HepG2 (cell line): ENCODE data around the gene MEX3D. TPM values are rescaled to one million over a fixed set of nuclear protein-coding genes. Genes with fewer than 3 reads are reported as not detected.

ENCODE experiments used
- FOXA3 ChIP-seq: IDR thresholded peaks from 2 replicates; pipeline ENCODE4 v1.6.1; 2016; ENCODE audit warnings: missing genetic modification reagents, missing compliant biosample characterization
- FOXK2 ChIP-seq: fragments of 450-650 bp; IDR thresholded peaks from 2 replicates; pipeline ENCODE4 v1.6.1; 2016
- MAFF ChIP-seq: IDR thresholded peaks from 2 replicates; pipeline ENCODE4 v1.6.1; 2011; ENCODE audit warnings: low read depth, low read length, improper control_type of control experiment
- NFE2L2 ChIP-seq: fragments of 150-350 bp; IDR thresholded peaks from 2 replicates; pipeline ENCODE4 v1.6.1; 2014; ENCODE audit warnings: low read length
- RXRA ChIP-seq: sonication (generic); formaldehyde crosslinking; IDR thresholded peaks from 2 replicates; pipeline ENCODE4 v1.5.1; 2020; ENCODE audit warnings: missing genetic modification reagents
- TCF7L2 ChIP-seq: IDR thresholded peaks from 2 replicates; pipeline ENCODE4 v1.6.1; 2011; ENCODE audit warnings: mild to moderate bottlenecking, low read depth, low read length, moderate library complexity
- U2AF2 ChIP-seq: fragments of 200-400 bp; formaldehyde crosslinking; IDR thresholded peaks from 2 replicates; pipeline ENCODE4 v1.6.1; 2017; ENCODE audit warnings: low read depth, mild to moderate bottlenecking, low read length
- YEATS2 ChIP-seq: sonication (generic); formaldehyde crosslinking; IDR thresholded peaks from 2 replicates; pipeline ENCODE4 v1.4.0; 2020; ENCODE audit warnings: missing genetic modification reagents, borderline replicate concordance
- ZFP62 ChIP-seq: sonication (generic); formaldehyde crosslinking; IDR thresholded peaks from 2 replicates; pipeline ENCODE4 v1.4.0; 2020; ENCODE audit warnings: missing genetic modification reagents
- ZNF10 ChIP-seq: sonication (generic); formaldehyde crosslinking; IDR thresholded peaks from 2 replicates; pipeline ENCODE4 v1.4.0; 2020; ENCODE audit warnings: mild to moderate bottlenecking, low read depth, missing genetic modification reagents, borderline replicate concordance
- polyA plus RNA-seq, 8 experiments: library from polyadenylated mRNA; depleted of rRNA in 3 of 8; stranded (reverse) in 7 of 8; unstranded in 1 of 8; fragments of >200 nt; fragmentation: Illumina TruSeq in 4 of 8; extraction: Trizol in 4 of 8; gene quantifications; 2 replicates each; pipeline versions ENCODE4 v1.2.1 to v1.2.3, GENCODE V29; 2011 to 2016; ENCODE audit warnings: low read depth in 4 of 8, missing spikeins in 1 of 8, mixed read lengths in 1 of 8; ENCODE audit not compliant: insufficient read depth in 1 of 8
- total RNA-seq, 5 experiments: library from RNA; depleted of rRNA; stranded (reverse); fragments of >200 nt; fragmentation: Illumina TruSeq; extraction: Trizol; gene quantifications; 2 replicates each; pipeline ENCODE4 v1.2.3, GENCODE V29; 2016; ENCODE audit warnings: low read depth in 1 of 5
- TF ChIP-seq, protein P1 (sequence below): sonication (generic); formaldehyde crosslinking; IDR thresholded peaks from 2 replicates; pipeline ENCODE4 v1.4.0; 2020; ENCODE audit warnings: missing genetic modification reagents
- TF ChIP-seq, protein P2 (sequence below): sonication (generic); formaldehyde crosslinking; IDR thresholded peaks from 2 replicates; pipeline ENCODE4 v1.4.0; 2020; ENCODE audit warnings: missing genetic modification reagents
- TF ChIP-seq, protein P3 (sequence below): sonication (generic); formaldehyde crosslinking; IDR thresholded peaks from 2 replicates; pipeline ENCODE4 v1.4.0; 2020; ENCODE audit warnings: missing genetic modification reagents, borderline replicate concordance
- TF ChIP-seq, protein P4 (sequence below): sonication (generic); formaldehyde crosslinking; IDR thresholded peaks from 2 replicates; pipeline ENCODE4 v1.5.1; 2020; ENCODE audit warnings: mild to moderate bottlenecking, missing genetic modification reagents, moderate library complexity

The MEX3D gene
- total and polyA plus RNA-seq, 2 of the 13 experiments (the other 11 are each of a cell fraction or from before 2014, with no cell fraction given) = 3.6 to 17.1 TPM

DNA sequence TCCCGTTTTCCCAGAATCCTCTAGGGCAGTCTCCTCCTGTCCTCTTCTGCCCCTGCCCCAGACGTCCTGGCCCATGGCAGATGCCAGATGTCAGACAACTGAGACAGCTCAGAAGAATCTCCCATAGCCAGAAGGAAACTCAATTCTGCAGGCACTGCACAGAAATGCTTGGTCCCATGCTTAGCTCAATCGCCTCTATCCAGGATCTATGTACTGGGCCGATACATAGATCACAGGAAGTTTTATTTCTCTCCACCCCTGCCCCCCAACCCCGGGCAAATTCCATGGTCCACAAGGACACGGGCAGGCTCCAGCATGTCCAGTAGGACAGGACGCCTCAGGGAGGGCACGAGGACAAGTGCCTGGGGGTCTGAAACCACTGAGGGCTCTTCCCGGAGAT is 19.7 kb upstream of the MEX3D start (continued):
- TF ChIP-seq, protein P1, sequence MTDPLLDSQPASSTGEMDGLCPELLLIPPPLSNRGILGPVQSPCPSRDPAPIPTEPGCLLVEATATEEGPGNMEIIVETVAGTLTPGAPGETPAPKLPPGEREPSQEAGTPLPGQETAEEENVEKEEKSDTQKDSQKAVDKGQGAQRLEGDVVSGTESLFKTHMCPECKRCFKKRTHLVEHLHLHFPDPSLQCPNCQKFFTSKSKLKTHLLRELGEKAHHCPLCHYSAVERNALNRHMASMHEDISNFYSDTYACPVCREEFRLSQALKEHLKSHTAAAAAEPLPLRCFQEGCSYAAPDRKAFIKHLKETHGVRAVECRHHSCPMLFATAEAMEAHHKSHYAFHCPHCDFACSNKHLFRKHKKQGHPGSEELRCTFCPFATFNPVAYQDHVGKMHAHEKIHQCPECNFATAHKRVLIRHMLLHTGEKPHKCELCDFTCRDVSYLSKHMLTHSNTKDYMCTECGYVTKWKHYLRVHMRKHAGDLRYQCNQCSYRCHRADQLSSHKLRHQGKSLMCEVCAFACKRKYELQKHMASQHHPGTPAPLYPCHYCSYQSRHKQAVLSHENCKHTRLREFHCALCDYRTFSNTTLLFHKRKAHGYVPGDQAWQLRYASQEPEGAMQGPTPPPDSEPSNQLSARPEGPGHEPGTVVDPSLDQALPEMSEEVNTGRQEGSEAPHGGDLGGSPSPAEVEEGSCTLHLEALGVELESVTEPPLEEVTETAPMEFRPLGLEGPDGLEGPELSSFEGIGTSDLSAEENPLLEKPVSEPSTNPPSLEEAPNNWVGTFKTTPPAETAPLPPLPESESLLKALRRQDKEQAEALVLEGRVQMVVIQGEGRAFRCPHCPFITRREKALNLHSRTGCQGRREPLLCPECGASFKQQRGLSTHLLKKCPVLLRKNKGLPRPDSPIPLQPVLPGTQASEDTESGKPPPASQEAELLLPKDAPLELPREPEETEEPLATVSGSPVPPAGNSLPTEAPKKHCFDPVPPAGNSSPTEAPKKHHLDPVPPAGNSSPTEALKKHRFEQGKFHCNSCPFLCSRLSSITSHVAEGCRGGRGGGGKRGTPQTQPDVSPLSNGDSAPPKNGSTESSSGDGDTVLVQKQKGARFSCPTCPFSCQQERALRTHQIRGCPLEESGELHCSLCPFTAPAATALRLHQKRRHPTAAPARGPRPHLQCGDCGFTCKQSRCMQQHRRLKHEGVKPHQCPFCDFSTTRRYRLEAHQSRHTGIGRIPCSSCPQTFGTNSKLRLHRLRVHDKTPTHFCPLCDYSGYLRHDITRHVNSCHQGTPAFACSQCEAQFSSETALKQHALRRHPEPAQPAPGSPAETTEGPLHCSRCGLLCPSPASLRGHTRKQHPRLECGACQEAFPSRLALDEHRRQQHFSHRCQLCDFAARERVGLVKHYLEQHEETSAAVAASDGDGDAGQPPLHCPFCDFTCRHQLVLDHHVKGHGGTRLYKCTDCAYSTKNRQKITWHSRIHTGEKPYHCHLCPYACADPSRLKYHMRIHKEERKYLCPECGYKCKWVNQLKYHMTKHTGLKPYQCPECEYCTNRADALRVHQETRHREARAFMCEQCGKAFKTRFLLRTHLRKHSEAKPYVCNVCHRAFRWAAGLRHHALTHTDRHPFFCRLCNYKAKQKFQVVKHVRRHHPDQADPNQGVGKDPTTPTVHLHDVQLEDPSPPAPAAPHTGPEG (CRISPR knock-in tag) = no peak
- no peak for TF ChIP-seq FOXK2
- TF ChIP-seq ZNF10 = no peak
- no peak for TF ChIP-seq MAFF
- TF ChIP-seq, protein P2, sequence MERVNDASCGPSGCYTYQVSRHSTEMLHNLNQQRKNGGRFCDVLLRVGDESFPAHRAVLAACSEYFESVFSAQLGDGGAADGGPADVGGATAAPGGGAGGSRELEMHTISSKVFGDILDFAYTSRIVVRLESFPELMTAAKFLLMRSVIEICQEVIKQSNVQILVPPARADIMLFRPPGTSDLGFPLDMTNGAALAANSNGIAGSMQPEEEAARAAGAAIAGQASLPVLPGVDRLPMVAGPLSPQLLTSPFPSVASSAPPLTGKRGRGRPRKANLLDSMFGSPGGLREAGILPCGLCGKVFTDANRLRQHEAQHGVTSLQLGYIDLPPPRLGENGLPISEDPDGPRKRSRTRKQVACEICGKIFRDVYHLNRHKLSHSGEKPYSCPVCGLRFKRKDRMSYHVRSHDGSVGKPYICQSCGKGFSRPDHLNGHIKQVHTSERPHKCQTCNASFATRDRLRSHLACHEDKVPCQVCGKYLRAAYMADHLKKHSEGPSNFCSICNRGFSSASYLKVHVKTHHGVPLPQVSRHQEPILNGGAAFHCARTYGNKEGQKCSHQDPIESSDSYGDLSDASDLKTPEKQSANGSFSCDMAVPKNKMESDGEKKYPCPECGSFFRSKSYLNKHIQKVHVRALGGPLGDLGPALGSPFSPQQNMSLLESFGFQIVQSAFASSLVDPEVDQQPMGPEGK (CRISPR knock-in tag) = peak; percentile 90
- TF ChIP-seq, protein P3, sequence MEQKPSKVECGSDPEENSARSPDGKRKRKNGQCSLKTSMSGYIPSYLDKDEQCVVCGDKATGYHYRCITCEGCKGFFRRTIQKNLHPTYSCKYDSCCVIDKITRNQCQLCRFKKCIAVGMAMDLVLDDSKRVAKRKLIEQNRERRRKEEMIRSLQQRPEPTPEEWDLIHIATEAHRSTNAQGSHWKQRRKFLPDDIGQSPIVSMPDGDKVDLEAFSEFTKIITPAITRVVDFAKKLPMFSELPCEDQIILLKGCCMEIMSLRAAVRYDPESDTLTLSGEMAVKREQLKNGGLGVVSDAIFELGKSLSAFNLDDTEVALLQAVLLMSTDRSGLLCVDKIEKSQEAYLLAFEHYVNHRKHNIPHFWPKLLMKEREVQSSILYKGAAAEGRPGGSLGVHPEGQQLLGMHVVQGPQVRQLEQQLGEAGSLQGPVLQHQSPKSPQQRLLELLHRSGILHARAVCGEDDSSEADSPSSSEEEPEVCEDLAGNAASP (CRISPR knock-in tag) = 0 out of 2 replicates have a peak, but pooled peaks have one; percentile 15
- no peak for TF ChIP-seq ZFP62 (CRISPR knock-in tag)
- TF ChIP-seq YEATS2 (CRISPR knock-in tag) = peak; percentile 28; the same call in 1 of the 2 replicates
- TF ChIP-seq RXRA (CRISPR knock-in tag) = 0 out of 2 replicates have a peak, but pooled peaks have one; percentile 35
- TF ChIP-seq, protein P4, sequence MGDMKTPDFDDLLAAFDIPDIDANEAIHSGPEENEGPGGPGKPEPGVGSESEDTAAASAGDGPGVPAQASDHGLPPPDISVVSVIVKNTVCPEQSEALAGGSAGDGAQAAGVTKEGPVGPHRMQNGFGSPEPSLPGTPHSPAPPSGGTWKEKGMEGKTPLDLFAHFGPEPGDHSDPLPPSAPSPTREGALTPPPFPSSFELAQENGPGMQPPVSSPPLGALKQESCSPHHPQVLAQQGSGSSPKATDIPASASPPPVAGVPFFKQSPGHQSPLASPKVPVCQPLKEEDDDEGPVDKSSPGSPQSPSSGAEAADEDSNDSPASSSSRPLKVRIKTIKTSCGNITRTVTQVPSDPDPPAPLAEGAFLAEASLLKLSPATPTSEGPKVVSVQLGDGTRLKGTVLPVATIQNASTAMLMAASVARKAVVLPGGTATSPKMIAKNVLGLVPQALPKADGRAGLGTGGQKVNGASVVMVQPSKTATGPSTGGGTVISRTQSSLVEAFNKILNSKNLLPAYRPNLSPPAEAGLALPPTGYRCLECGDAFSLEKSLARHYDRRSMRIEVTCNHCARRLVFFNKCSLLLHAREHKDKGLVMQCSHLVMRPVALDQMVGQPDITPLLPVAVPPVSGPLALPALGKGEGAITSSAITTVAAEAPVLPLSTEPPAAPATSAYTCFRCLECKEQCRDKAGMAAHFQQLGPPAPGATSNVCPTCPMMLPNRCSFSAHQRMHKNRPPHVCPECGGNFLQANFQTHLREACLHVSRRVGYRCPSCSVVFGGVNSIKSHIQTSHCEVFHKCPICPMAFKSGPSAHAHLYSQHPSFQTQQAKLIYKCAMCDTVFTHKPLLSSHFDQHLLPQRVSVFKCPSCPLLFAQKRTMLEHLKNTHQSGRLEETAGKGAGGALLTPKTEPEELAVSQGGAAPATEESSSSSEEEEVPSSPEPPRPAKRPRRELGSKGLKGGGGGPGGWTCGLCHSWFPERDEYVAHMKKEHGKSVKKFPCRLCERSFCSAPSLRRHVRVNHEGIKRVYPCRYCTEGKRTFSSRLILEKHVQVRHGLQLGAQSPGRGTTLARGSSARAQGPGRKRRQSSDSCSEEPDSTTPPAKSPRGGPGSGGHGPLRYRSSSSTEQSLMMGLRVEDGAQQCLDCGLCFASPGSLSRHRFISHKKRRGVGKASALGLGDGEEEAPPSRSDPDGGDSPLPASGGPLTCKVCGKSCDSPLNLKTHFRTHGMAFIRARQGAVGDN (CRISPR knock-in tag) = peak; percentile 82
- TF ChIP-seq NFE2L2 = no peak
- no peak for TF ChIP-seq FOXA3
- TF ChIP-seq TCF7L2 = no peak
- no peak for TF ChIP-seq U2AF2
